CD4-positive, alpha-beta T cell (primary cell): ENCODE data around the gene OPA3. TPM values are rescaled to one million over a fixed set of nuclear protein-coding genes. Genes with fewer than 3 reads are reported as not detected.

Experiments
- ATAC-seq: fragments of 200-7000 bp; cut with Tn5 transposase; one replicate; pipeline ENCODE4 v1.10.0; 2022; ENCODE audit warnings: mild to moderate bottlenecking; ENCODE audit not compliant: poor library complexity
- CTCF ChIA-PET: fragments of 350-600 bp; sonication (Branson Sonifier 250); formaldehyde crosslinking; loops from one replicate; lab custom pipeline; 2021; ENCODE audit warnings: antibody characterized with exemption, inconsistent platforms; lab: Charles Lee
- POLR2A ChIA-PET: fragments of 350-600 bp; sonication (Branson Sonifier 250); formaldehyde crosslinking; loops from one replicate; lab custom pipeline; 2021; ENCODE audit warnings: antibody characterized with exemption, inconsistent platforms; lab: Charles Lee
- DNase-seq, 14 experiments: peaks; one replicate each; pipeline ENCODE4 v3.0.0-alpha.2; 2013 to 2020; ENCODE audit warnings: mixed read lengths in 2 of 14
- H3K27ac ChIP-seq, 2 donors: one replicate each; pipeline versions ENCODE4 v1.5.1 to v1.7.0; 2013; ENCODE audit warnings: low read length in 2 of 2, low read depth in 1 of 2, mild to moderate bottlenecking in 1 of 2
- H3K27me3 ChIP-seq, 2 experiments: 1 replicate in 1 of 2; 2 replicates in 1 of 2; pipeline versions ENCODE4 v1.6.1 to v1.7.0; 2013; ENCODE audit warnings: low read length in 2 of 2, control low read depth in 1 of 2, mild to moderate bottlenecking in 1 of 2, moderate library complexity in 1 of 2; ENCODE audit not compliant: insufficient read depth in 2 of 2, control insufficient read depth in 1 of 2
- H3K36me3 ChIP-seq: one replicate; pipeline ENCODE4 v1.6.1; 2013; ENCODE audit warnings: low read length, control low read depth; ENCODE audit not compliant: insufficient read depth
- H3K4me1 ChIP-seq: one replicate; pipeline ENCODE4 v1.6.1; 2013; ENCODE audit warnings: low read length, control low read depth; ENCODE audit not compliant: insufficient read depth
- H3K4me3 ChIP-seq: one replicate; pipeline ENCODE4 v1.5.1; 2013; ENCODE audit warnings: mild to moderate bottlenecking, low read length, moderate library complexity
- H3K9me3 ChIP-seq, 2 experiments: 1 replicate in 1 of 2; 2 replicates in 1 of 2; pipeline versions ENCODE4 v1.6.1 to v1.7.0; 2013; ENCODE audit warnings: low read length in 2 of 2, mild to moderate bottlenecking in 2 of 2, control low read depth in 1 of 2, moderate library complexity in 1 of 2; ENCODE audit not compliant: control insufficient read depth in 1 of 2, insufficient read depth in 1 of 2
- H3K27ac Mint-ChIP-seq: one replicate; pipeline ENCODE4 v1.8.0; 2020; ENCODE audit warnings: mixed read lengths
- H3K27me3 Mint-ChIP-seq: one replicate; pipeline ENCODE4 v1.8.0; 2021; ENCODE audit warnings: mixed read lengths
- H3K36me3 Mint-ChIP-seq: one replicate; pipeline ENCODE4 v1.8.0; 2021; ENCODE audit warnings: low read depth, mixed read lengths
- H3K4me1 Mint-ChIP-seq: one replicate; pipeline ENCODE4 v1.8.0; 2021; ENCODE audit warnings: low read depth, mixed read lengths
- H3K4me3 Mint-ChIP-seq: one replicate; pipeline ENCODE4 v1.8.0; 2020; ENCODE audit warnings: mild to moderate bottlenecking, mixed read lengths
- H3K9me3 Mint-ChIP-seq: one replicate; pipeline ENCODE4 v1.8.0; 2020; ENCODE audit warnings: mixed read lengths
- intact Hi-C, 2 experiments: fragments of 100-400 bp; cut with DNase I in 1 of 2; cut with micrococcal nuclease in 1 of 2; formaldehyde crosslinking; loops; one replicate each; pipeline versions ENCODE4 v1.15.1 to v1.9.0; 2023 to 2025; cut with DNase I, micrococcal nuclease
- total RNA-seq, 174 experiments: library from RNA in 2 of 174; stranded (reverse) in 2 of 174; gene quantifications; one replicate each; pipeline ENCODE4 v1.2.3 and lab custom pipeline; 2021 to 2026
- TF ChIP-seq, protein P1 (sequence below): fragments of 200-600 bp; IDR thresholded peaks from one replicate; pipeline ENCODE4 v1.8.0; 2022; ENCODE audit warnings: antibody characterized with exemption, mild to moderate bottlenecking

OPA3 gene
- total RNA-seq, 2 experiments from 2014 or later, result 3.1 to 3.2 TPM

DNA sequence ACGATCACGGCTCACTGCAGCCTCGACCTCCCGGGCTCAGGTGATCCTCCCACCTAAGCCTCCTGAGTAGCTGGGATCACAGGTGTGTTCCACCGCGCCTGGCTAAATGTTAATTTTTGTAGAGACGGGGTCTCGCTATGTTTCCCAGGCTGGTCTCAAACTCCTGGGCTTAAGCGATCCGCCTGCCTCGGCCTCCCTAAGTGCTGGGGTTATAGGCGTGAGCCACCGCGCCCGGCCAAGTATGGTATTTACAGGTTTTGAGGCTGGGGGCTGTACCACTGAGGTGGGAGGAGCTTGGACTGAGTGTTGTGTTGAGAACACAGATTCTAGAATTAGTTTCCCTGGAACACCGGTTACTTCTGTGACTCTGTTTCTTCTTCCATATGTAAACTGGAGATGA lies 86.8 kb downstream of the OPA3 start:
- Mint-ChIP-seq H3K36me3 (no peaks in the 10 kb centered on the region), H3K27me3 (peaks cover 22% of the 10 kb centered on the region), H3K4me1 (peaks cover 43% of the 10 kb centered on the region), H3K27ac (peak overlapping the region; percentile 79), H3K9me3 (no peaks in the 10 kb centered on the region), H3K4me3 (peak overlapping the region; percentile 87)
- Histone ChIP-seq H3K4me3 (no peak overlapping the region), H3K9me3 (peaks cover 0 to 10% of the 10 kb centered on the region in 2 experiments), H3K4me1 (peaks cover 62% of the 10 kb centered on the region), H3K36me3 (peaks cover 3% of the 10 kb centered on the region), H3K27me3 (peaks cover 15 to 19% of the 10 kb centered on the region in 2 experiments), H3K27ac (no peak overlapping the region)
- CTCF ChIA-PET, result interaction anchor here (1.0 to 5.1 kb wide), 3 partner anchors 12 to 61 kb away, joined by 3 to 32 read pairs (median 8); no protein-coding TSS in a partner anchor
- POLR2A ChIA-PET, result interaction anchor here (1.3 to 2.5 kb wide), 4 partner anchors 11 to 144 kb away, joined by 3 to 12 read pairs (median 9); no protein-coding TSS in a partner anchor
- ATAC-seq (no peak), DNase-seq (peak in 1 of 14 experiments; percentile 49)
- intact Hi-C loops, result loop anchor here (1.0 to 2.0 kb wide), 2 partner anchors 9 to 13 kb away; no protein-coding TSS in a partner anchor
- TF ChIP-seq, protein P1, sequence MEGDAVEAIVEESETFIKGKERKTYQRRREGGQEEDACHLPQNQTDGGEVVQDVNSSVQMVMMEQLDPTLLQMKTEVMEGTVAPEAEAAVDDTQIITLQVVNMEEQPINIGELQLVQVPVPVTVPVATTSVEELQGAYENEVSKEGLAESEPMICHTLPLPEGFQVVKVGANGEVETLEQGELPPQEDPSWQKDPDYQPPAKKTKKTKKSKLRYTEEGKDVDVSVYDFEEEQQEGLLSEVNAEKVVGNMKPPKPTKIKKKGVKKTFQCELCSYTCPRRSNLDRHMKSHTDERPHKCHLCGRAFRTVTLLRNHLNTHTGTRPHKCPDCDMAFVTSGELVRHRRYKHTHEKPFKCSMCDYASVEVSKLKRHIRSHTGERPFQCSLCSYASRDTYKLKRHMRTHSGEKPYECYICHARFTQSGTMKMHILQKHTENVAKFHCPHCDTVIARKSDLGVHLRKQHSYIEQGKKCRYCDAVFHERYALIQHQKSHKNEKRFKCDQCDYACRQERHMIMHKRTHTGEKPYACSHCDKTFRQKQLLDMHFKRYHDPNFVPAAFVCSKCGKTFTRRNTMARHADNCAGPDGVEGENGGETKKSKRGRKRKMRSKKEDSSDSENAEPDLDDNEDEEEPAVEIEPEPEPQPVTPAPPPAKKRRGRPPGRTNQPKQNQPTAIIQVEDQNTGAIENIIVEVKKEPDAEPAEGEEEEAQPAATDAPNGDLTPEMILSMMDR, result no peak

DNA sequence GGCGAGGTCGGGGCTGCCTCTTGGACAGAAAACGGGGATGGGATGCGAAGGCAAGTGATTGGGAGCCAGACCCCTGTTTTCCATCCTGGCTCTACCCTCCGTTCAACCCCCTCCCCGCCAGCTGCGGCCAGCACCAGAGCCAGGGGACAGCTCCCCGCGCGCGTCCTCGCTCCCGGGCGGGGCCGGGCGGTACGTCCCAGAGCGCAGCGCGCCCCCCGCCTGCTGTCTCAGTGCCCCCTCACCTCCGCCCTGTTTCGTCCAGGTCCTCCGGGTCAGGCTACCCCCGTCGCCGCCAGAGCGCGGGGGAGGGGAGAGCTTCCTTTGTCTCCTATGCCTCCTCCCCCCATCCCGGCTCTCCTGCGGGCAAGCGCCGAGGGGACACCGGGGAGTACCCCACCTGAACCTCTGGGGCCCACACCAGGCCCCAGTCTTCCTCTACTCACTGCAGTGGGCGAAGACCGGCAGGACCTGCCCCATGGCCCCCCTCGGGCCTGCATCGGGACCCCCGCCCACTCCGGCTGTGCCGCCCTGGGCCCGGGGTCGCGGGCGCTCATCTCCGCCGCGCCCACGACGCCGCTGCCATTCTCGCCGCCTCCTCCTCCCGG lies 88.2 kb downstream of the OPA3 start:
- H3K27ac Mint-ChIP-seq, result no peak overlapping the region
- peak overlapping the region; percentile 81 for H3K4me3 Mint-ChIP-seq
- no peaks in the 10 kb centered on the region for H3K36me3 Mint-ChIP-seq
- H3K4me1 Mint-ChIP-seq, result peaks cover 43% of the 10 kb centered on the region
- POLR2A ChIA-PET, result interaction anchor here (0.6 to 2.5 kb wide), 7 partner anchors 12 to 147 kb away, joined by 3 to 11 read pairs (median 5); no protein-coding TSS in a partner anchor
- H3K4me1 ChIP-seq, result peaks cover 66% of the 10 kb centered on the region
- peaks cover 23 to 25% of the 10 kb centered on the region in 2 experiments for H3K27me3 ChIP-seq
- intact Hi-C loops, result no loop called here
- CTCF ChIA-PET, result interaction anchor here (1.0 to 5.1 kb wide), 6 partner anchors 10 to 146 kb away, joined by 4 to 32 read pairs (median 5); no protein-coding TSS in a partner anchor
- H3K4me3 ChIP-seq, result peak overlapping the region; percentile 65
- ATAC-seq, result peak; percentile 28
- H3K9me3 ChIP-seq, result peaks cover 0 to 13% of the 10 kb centered on the region in 2 experiments
- H3K36me3 ChIP-seq, result peaks cover 3% of the 10 kb centered on the region
- peak in 9 of 14 experiments; percentile 28 to 74 (median 50) for DNase-seq
- peaks cover 33% of the 10 kb centered on the region for H3K27me3 Mint-ChIP-seq
- no peak overlapping the region for H3K27ac ChIP-seq
- H3K9me3 Mint-ChIP-seq, result no peaks in the 10 kb centered on the region
- TF ChIP-seq, protein P1, result no peak

DNA sequence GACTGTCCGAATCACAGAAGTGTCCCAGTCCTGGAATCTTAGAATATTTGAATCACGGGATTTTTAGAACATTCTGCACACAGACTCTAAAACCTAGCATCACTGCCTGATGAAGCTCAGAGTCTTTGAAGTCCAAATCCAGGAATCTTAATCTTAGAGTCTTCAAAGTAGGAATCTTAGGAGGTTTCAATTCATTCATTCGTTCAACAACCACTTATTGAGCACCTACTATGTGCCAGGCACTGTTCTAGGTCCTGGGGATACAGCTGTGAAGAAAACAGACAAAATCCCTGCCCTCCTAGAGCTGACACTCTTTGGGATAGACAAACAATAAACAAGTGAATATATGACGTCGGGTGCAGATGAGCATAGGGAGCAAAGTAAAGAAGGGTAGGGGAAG lies 89.4 kb downstream of the OPA3 start:
- H3K36me3 ChIP-seq, result no peaks in the 10 kb centered on the region
- peaks cover 23 to 25% of the 10 kb centered on the region in 2 experiments for H3K27me3 ChIP-seq
- H3K9me3 ChIP-seq, result peaks cover 0 to 13% of the 10 kb centered on the region in 2 experiments
- Mint-ChIP-seq H3K36me3 (no peaks in the 10 kb centered on the region), H3K27ac (peak overlapping the region; percentile 10), H3K4me1 (peaks cover 43% of the 10 kb centered on the region), H3K4me3 (peak overlapping the region; percentile 81), H3K9me3 (no peaks in the 10 kb centered on the region), H3K27me3 (peaks cover 33% of the 10 kb centered on the region)
- TF ChIP-seq, protein P1, result no peak
- ChIA-PET CTCF (interaction anchor here (1.3 to 5.1 kb wide), 5 partner anchors 10 to 147 kb away, joined by 5 to 32 read pairs (median 5); no protein-coding TSS in a partner anchor), POLR2A (interaction anchor here (0.7 to 1.8 kb wide), 3 partner anchors 10 to 368 kb away, joined by 3 to 7 read pairs (median 4); partner anchors contain the start of gene SYMPK)
- no peak overlapping the region for H3K4me3 ChIP-seq
- DNase-seq (no peak), ATAC-seq (no peak)
- no peak overlapping the region for H3K27ac ChIP-seq
- intact Hi-C loops, result no loop called here
- H3K4me1 ChIP-seq, result peaks cover 65% of the 10 kb centered on the region
